Ovary (tissue), 9 donors: ENCODE results near the gene STKLD1. TPM values are rescaled to one million over a fixed set of nuclear protein-coding genes. Genes with fewer than 3 reads are reported as not detected.

Experiments used
- DNase-seq, 5 donors: peaks; one replicate each; pipeline ENCODE4 v3.0.0-alpha.2; 2019 to 2020
- H3K27ac ChIP-seq, 2 donors: fragments of 200-600 bp; one replicate each; pipeline versions ENCODE4 v1.5.1 to v1.8.0; 2019 to 2022
- H3K27me3 ChIP-seq: fragments of 200-600 bp; one replicate; pipeline ENCODE4 v1.8.0; 2022
- H3K36me3 ChIP-seq: fragments of 200-600 bp; sonication (generic); one replicate; pipeline ENCODE4 v1.5.1; 2019
- H3K4me1 ChIP-seq: one replicate; pipeline ENCODE4 v1.8.1; 2013; ENCODE audit warnings: mild to moderate bottlenecking, moderate library complexity; ENCODE audit not compliant: insufficient read depth
- H3K4me3 ChIP-seq: fragments of 200-600 bp; sonication (generic); one replicate; pipeline ENCODE4 v1.5.1; 2017
- H3K9me3 ChIP-seq, 2 donors: fragments of 200-600 bp in 1 of 2; sonication (generic) in 1 of 2; one replicate each; pipeline versions ENCODE4 v1.5.1 to v1.8.1; 2013 to 2019; ENCODE audit warnings: mild to moderate bottlenecking in 1 of 2, moderate library complexity in 1 of 2
- EP300 ChIP-seq: sonication (generic); formaldehyde crosslinking; IDR thresholded peaks from one replicate; pipeline ENCODE4 v1.6.1; 2017; ENCODE audit warnings: antibody characterized with exemption
- POLR2A ChIP-seq: fragments of 450-650 bp; IDR thresholded peaks from one replicate; pipeline ENCODE4 v1.6.1; 2017; ENCODE audit warnings: antibody characterized with exemption, mild to moderate bottlenecking, moderate library complexity
- WGBS, 3 donors: extraction: QIAGEN DNeasy Blood & Tissue Kit in 1 of 3; methylation state at CpG; one replicate each; pipeline versions ENCODE4 v1.1.5 to v1.1.7; 2013 to 2017; 5-methylcytosine and 5-hydroxymethylcytosine counted together
- intact Hi-C, 4 donors: fragments of 100-400 bp; cut with DNase I; formaldehyde crosslinking; loops; one replicate each; pipeline versions ENCODE4 v1.11.0 to v1.15.1; 2022 to 2023
- polyA plus RNA-seq, 2 donors: library from polyadenylated mRNA; stranded (reverse); fragments of 200-250 nt in 1 of 2; fragments of 350-450 nt in 1 of 2; fragmentation: Illumina TruSeq in 1 of 2; extraction: RNeasy Lipid Tissue Mini Kit (QIAGEN cat#74804) in 1 of 2; gene quantifications; one replicate each; pipeline ENCODE4 v1.2.3, GENCODE V29; 2013 to 2014
- total RNA-seq, 7 donors: library from RNA; depleted of rRNA in 2 of 7; stranded (reverse); fragments of >200 nt in 2 of 7; fragmentation: NEBNext Ultra II Directional in 3 of 7; extraction: Animal tissue kit (Norgen Biotek cat#: 25700) in 3 of 7; gene quantifications; one replicate each; pipeline versions ENCODE4 v1.1.0 to v1.2.4, GENCODE V29; 2016 to 2023
- TF ChIP-seq, protein P1 (sequence below), 3 donors: fragments of 450-650 bp in 2 of 3; fragments of 200-600 bp in 1 of 3; IDR thresholded peaks; one replicate each; pipeline versions ENCODE4 v1.5.1 to v1.8.0; 2016 to 2022; ENCODE audit warnings: antibody characterized with exemption in 3 of 3, mild to moderate bottlenecking in 1 of 3
- donor health status: DM: no; HTN: no; CAD: no; lungs with moderate emphysema.
- donor health status: DM: no; HTN: no; CAD: no.
- donor health status: Bipolar disorder and iron deficiency.
- donor health status: DM: yes; HTN: yes; CAD: no.
- donor health status: DM: no; HTN: no; CAD: no.
- donor health status: DM: yes; HTN: yes; CAD: no.

The STKLD1 gene
- total and polyA plus RNA-seq, 9 donors = 0.48 to 2.3 (median 1.3) TPM

DNA sequence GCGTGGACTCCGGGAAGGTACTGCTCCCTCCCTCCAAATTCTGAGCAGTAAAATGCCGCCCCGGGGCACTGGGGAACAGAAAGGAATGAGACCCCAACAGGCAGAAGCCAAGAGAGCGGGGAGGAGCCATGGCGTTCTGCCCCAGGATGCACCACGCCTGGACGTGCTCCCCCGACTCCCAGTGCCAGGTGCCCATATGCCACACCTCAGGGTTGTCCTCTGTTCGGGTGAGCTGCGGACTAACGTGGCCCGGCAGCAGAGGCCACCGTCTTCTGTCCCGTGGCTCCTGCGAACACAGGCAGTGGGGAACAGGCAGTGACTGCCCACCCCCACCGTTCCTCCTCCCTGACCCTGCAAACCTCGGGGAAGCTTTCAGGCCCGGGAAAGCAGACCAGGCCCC lies 44.9 kb upstream of the STKLD1 start:
- Histone ChIP-seq H3K27me3 (no peaks in the 10 kb centered on the region), H3K9me3 (no peaks in the 10 kb centered on the region), H3K36me3 (no peaks in the 10 kb centered on the region), H3K4me1 (peaks cover 3% of the 10 kb centered on the region), H3K4me3 (no peak overlapping the region), H3K27ac (no peak overlapping the region)
- 70 to 84% (median 78%) methylated on average over 19 of the region's 19 CpGs for WGBS, 3 donors
- peak in 2 of 5 donors; percentile 20 to 33 for DNase-seq
- TF ChIP-seq POLR2A = no peak
- TF ChIP-seq, protein P1, sequence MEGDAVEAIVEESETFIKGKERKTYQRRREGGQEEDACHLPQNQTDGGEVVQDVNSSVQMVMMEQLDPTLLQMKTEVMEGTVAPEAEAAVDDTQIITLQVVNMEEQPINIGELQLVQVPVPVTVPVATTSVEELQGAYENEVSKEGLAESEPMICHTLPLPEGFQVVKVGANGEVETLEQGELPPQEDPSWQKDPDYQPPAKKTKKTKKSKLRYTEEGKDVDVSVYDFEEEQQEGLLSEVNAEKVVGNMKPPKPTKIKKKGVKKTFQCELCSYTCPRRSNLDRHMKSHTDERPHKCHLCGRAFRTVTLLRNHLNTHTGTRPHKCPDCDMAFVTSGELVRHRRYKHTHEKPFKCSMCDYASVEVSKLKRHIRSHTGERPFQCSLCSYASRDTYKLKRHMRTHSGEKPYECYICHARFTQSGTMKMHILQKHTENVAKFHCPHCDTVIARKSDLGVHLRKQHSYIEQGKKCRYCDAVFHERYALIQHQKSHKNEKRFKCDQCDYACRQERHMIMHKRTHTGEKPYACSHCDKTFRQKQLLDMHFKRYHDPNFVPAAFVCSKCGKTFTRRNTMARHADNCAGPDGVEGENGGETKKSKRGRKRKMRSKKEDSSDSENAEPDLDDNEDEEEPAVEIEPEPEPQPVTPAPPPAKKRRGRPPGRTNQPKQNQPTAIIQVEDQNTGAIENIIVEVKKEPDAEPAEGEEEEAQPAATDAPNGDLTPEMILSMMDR (IDR thresholded peaks at IDR 0.05) = no peak
- TF ChIP-seq EP300 = no peak
- intact Hi-C loops = loop anchor here in 2 of 4 donors (5.0 kb wide), 2 partner anchors 144 to 149 kb away; no protein-coding TSS in a partner anchor

DNA sequence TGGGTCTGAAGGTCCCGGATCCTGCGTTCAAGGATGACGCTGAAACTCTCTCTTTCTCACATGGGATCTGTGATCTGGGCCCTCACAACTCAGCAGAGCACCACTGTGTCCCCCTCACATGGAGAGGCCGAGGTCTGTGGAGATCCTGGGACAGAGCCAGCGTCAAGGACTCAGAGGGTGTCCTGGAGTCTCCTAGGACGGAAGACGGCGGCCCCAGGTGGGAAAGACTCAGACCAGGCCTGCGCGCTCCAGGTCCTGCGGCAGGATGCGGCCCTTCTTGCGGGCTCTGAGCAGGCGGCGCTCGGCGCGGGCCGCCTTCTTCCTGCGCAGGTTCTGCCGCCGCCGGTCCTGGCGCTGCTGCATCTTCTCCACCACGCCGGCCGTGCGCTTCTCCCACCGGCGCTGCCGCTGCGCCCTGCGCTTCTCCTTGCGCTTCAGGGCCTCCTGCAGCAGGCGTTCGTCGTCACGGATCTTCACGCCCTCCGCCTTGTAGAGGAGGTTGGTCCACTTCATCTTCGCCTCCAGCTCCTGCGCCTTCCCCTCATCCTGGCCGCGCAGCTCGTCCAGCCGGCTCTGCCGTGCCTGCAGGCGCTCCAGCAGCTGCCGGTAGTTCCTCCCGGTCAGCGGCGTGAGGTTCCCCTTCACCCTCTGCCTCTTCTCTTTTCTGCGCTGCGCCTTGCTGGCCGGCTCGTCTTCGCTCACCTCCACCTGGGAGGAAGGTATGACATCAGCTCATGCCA lies 44.4 kb upstream of the STKLD1 start:
- WGBS, 3 donors = 92 to 94% (median 92%) methylated on average over 57 of the region's 57 CpGs
- H3K36me3 ChIP-seq = no peaks in the 10 kb centered on the region
- no peaks in the 10 kb centered on the region for H3K9me3 ChIP-seq
- no peak overlapping the region for H3K4me3 ChIP-seq
- peak in 2 of 5 donors; percentile 19 to 34 for DNase-seq
- H3K4me1 ChIP-seq = peaks cover 5% of the 10 kb centered on the region
- no peak overlapping the region for H3K27ac ChIP-seq
- TF ChIP-seq, protein P1 (IDR thresholded peaks at IDR 0.05) = no peak
- TF ChIP-seq EP300 (no peak), POLR2A (no peak)
- intact Hi-C loops = loop anchor here in 2 of 4 donors (5.0 kb wide), 2 partner anchors 145 to 150 kb away; no protein-coding TSS in a partner anchor
- no peaks in the 10 kb centered on the region for H3K27me3 ChIP-seq

GRCh38 chr9:133332381-133332730 lies 43.8 kb upstream of the STKLD1 start:
- intact Hi-C loops = loop anchor here in 2 of 4 donors (5.0 kb wide), 2 partner anchors 145 to 150 kb away; no protein-coding TSS in a partner anchor
- no peaks in the 10 kb centered on the region for H3K36me3 ChIP-seq
- peak in 1 of 5 donors; percentile 32 for DNase-seq

DNA sequence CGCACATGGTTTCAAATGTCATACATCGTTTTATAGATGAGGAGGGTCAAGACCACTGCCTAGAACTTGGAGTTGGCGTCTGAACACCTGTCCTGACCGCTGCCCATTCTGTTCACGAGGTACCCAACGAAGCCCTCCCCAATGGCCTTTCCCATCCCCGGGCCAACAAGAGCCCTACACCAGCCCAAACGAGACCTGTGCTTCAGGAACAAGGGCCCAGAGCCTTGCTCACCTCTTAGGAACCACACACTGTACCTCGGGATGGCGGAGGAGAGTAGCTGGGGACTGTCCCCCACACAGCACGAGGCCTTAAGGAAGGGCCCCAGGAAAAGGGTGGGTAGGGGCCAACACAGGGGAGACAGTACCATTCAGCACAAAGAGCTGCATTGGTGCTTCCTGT lies 43.2 kb upstream of the STKLD1 start:
- TF ChIP-seq EP300 (no peak), POLR2A (no peak)
- TF ChIP-seq, protein P1 (IDR thresholded peaks at IDR 0.05) = no peak
- Histone ChIP-seq H3K9me3 (no peaks in the 10 kb centered on the region), H3K4me1 (peaks cover 5% of the 10 kb centered on the region), H3K27ac (no peak overlapping the region), H3K27me3 (no peaks in the 10 kb centered on the region), H3K4me3 (no peak overlapping the region), H3K36me3 (no peaks in the 10 kb centered on the region)
- 90 to 93% (median 90%) methylated on average over 11 of the region's 11 CpGs for WGBS, 3 donors
- DNase-seq = peak in 1 of 5 donors; percentile 15
- intact Hi-C loops = loop anchor here in 2 of 4 donors (5.0 kb wide), 2 partner anchors 146 to 151 kb away; no protein-coding TSS in a partner anchor

More at GRCh38 chr9:133332381-133332730, 43.8 kb upstream of the STKLD1 start:
- no peak overlapping the region for H3K27ac ChIP-seq
- H3K4me1 ChIP-seq = peaks cover 5% of the 10 kb centered on the region
- 84 to 94% (median 90%) methylated on average over 20 of the region's 20 CpGs for WGBS, 3 donors
- no peaks in the 10 kb centered on the region for H3K27me3 ChIP-seq
- no peak overlapping the region for H3K4me3 ChIP-seq
- no peaks in the 10 kb centered on the region for H3K9me3 ChIP-seq
- TF ChIP-seq, protein P1 (IDR thresholded peaks at IDR 0.05) = no peak
- TF ChIP-seq POLR2A = no peak
- TF ChIP-seq EP300 = no peak
